OCI-LY1 (cell line): Measurements from ENCODE around the gene CHGA.

Experiments used
- H2AFZ ChIP-seq: fragments of 200-600 bp; sonication (generic), shearing (Covaris generic); 2 replicates; pipeline ENCODE4 v1.6.0; 2014; ENCODE audit warnings: antibody characterized with exemption, mild to moderate bottlenecking, low read length
- H3F3A ChIP-seq: fragments of 200-600 bp; sonication (generic), shearing (Covaris generic); 2 replicates; pipeline ENCODE4 v1.6.0; 2014; ENCODE audit warnings: mild to moderate bottlenecking, antibody characterized with exemption, low read length, moderate library complexity; ENCODE audit not compliant: insufficient read depth
- H3K27ac ChIP-seq: fragments of 200-600 bp; sonication (generic); 2 replicates; pipeline ENCODE4 v1.5.1; 2014; ENCODE audit warnings: low read length, mixed run types, mild to moderate bottlenecking, low read depth; ENCODE audit not compliant: poor library complexity, severe bottlenecking
- H3K27me3 ChIP-seq: fragments of 200-600 bp; sonication (generic); 2 replicates; pipeline ENCODE4 v1.6.0; 2014; ENCODE audit warnings: antibody characterized with exemption, mild to moderate bottlenecking, low read length, moderate library complexity; ENCODE audit not compliant: insufficient read depth
- H3K36me3 ChIP-seq: fragments of 200-600 bp; sonication (generic); 2 replicates; pipeline ENCODE4 v1.6.1; 2014; ENCODE audit warnings: mild to moderate bottlenecking, antibody characterized with exemption, low read length, moderate library complexity, mixed read lengths; ENCODE audit not compliant: insufficient read depth
- H3K4me1 ChIP-seq: fragments of 200-600 bp; sonication (generic); 2 replicates; pipeline ENCODE4 v1.5.1; 2014; ENCODE audit warnings: mild to moderate bottlenecking, low read length, moderate library complexity; ENCODE audit not compliant: insufficient read depth, severe bottlenecking
- H3K4me2 ChIP-seq: fragments of 200-600 bp; sonication (generic), shearing (Covaris generic); 2 replicates; pipeline ENCODE4 v1.6.1; 2014; ENCODE audit warnings: low read length
- H3K4me3 ChIP-seq: fragments of 200-600 bp; sonication (generic); 2 replicates; pipeline ENCODE4 v1.5.1; 2014; ENCODE audit warnings: low read length, low read depth, mild to moderate bottlenecking, mixed read lengths; ENCODE audit not compliant: poor library complexity, severe bottlenecking
- H3K79me2 ChIP-seq: fragments of 200-600 bp; shearing (Covaris generic); 2 replicates; pipeline ENCODE4 v1.6.1; 2016; ENCODE audit warnings: mixed run types, low read length, mixed read lengths; ENCODE audit not compliant: insufficient read depth
- H3K9ac ChIP-seq: fragments of 200-600 bp; sonication (generic), shearing (Covaris generic); 2 replicates; pipeline ENCODE4 v1.6.1; 2014; ENCODE audit warnings: mild to moderate bottlenecking, low read length, mixed read lengths
- H3K9me2 ChIP-seq: fragments of 200-600 bp; sonication (generic), shearing (Covaris generic); 2 replicates; pipeline ENCODE4 v1.6.1; 2014; ENCODE audit warnings: low read depth, mild to moderate bottlenecking, low read length, mixed read lengths
- H3K9me3 ChIP-seq: fragments of 200-600 bp; shearing (Covaris generic); 2 replicates; pipeline ENCODE4 v1.6.1; 2014; ENCODE audit warnings: low read length, mixed read lengths
- H4K20me1 ChIP-seq: fragments of 200-600 bp; sonication (generic), shearing (Covaris generic); 2 replicates; pipeline ENCODE4 v1.6.0; 2016; ENCODE audit warnings: mild to moderate bottlenecking, low read length; ENCODE audit not compliant: insufficient read depth
- CTCF ChIP-seq: fragments of 200-600 bp; sonication (generic), shearing (Covaris generic); IDR thresholded peaks from 2 replicates; pipeline ENCODE4 v1.5.1; 2017; ENCODE audit warnings: mild to moderate bottlenecking, antibody characterized with exemption, low read length, moderate library complexity, mixed read lengths
- EZH2 ChIP-seq: fragments of 200-600 bp; sonication (generic), shearing (Covaris generic); IDR thresholded peaks from 2 replicates; pipeline ENCODE4 v1.8.0; 2017; ENCODE audit warnings: borderline replicate concordance, mixed run types, mild to moderate bottlenecking, antibody characterized with exemption, low read length, moderate library complexity, mixed read lengths

Gene CHGA

GRCh38 chr14:92917041-92917940 is 5.7 kb upstream of the CHGA start:
- Histone ChIP-seq H2AFZ (no peak overlapping the region), H3K9ac (no peak overlapping the region), H3K27ac (no peak overlapping the region), H3K27me3 (no peaks in the 10 kb centered on the region), H3K9me2 (no peaks in the 10 kb centered on the region), H3F3A (no peaks in the 10 kb centered on the region), H3K79me2 (no peaks in the 10 kb centered on the region), H3K9me3 (no peaks in the 10 kb centered on the region), H3K36me3 (no peaks in the 10 kb centered on the region), H4K20me1 (no peaks in the 10 kb centered on the region), H3K4me2 (no peak overlapping the region), H3K4me1 (no peaks in the 10 kb centered on the region), H3K4me3 (no peak overlapping the region)
- TF ChIP-seq CTCF (no peak), EZH2 (no peak)

- no peaks in the 10 kb centered on the region for H3K36me3 ChIP-seq
- no peaks in the 10 kb centered on the region for H3K9me2 ChIP-seq
- H2AFZ ChIP-seq = no peak overlapping the region
- H3K4me3 ChIP-seq = no peak overlapping the region
- H3K79me2 ChIP-seq = no peaks in the 10 kb centered on the region
- H3K9me3 ChIP-seq = no peaks in the 10 kb centered on the region
- no peak overlapping the region for H3K9ac ChIP-seq
- TF ChIP-seq EZH2 (no peak), CTCF (no peak)
- H3F3A ChIP-seq = no peaks in the 10 kb centered on the region
- no peaks in the 10 kb centered on the region for H3K27me3 ChIP-seq
- no peak overlapping the region for H3K27ac ChIP-seq
- H4K20me1 ChIP-seq = no peaks in the 10 kb centered on the region
- no peak overlapping the region for H3K4me2 ChIP-seq
- no peaks in the 10 kb centered on the region for H3K4me1 ChIP-seq
Measured at GRCh38 chr14:92917956-92918355, 5.0 kb upstream of the CHGA start.

- H3K9me2 ChIP-seq = no peaks in the 10 kb centered on the region
- H3K36me3 ChIP-seq = no peaks in the 10 kb centered on the region
- H3K4me3 ChIP-seq = no peak overlapping the region
- no peaks in the 10 kb centered on the region for H4K20me1 ChIP-seq
- H3F3A ChIP-seq = no peaks in the 10 kb centered on the region
- no peaks in the 10 kb centered on the region for H3K4me1 ChIP-seq
- H3K79me2 ChIP-seq = no peaks in the 10 kb centered on the region
- TF ChIP-seq EZH2 = no peak
- no peak for TF ChIP-seq CTCF
- H2AFZ ChIP-seq = no peak overlapping the region
- no peak overlapping the region for H3K27ac ChIP-seq
- no peak overlapping the region for H3K9ac ChIP-seq
- no peak overlapping the region for H3K4me2 ChIP-seq
- no peaks in the 10 kb centered on the region for H3K9me3 ChIP-seq
- no peaks in the 10 kb centered on the region for H3K27me3 ChIP-seq
Measured at GRCh38 chr14:92920001-92920400, 2.9 kb upstream of the CHGA start.
